Activated CD8-positive, alpha-beta memory T cell treated with anti-CD3 and anti-CD28 coated beads for 1 hour (primary cell): ENCODE measurements around the gene FXYD7.
"Not testable (repeated sequence)": the region's sequence is repeated elsewhere in the genome, so short reads cannot be mapped to it uniquely, and the experiment has no call there.

Experiments
- DNase-seq, 2 donors: peaks; one replicate each; pipeline ENCODE4 v3.0.0-alpha.2; 2020; ENCODE audit warnings: low read depth in 1 of 2; ENCODE audit errors: extremely low read depth in 1 of 2

FXYD7 gene

GRCh38 chr19:35142606-35143230, 337 bp upstream of the FXYD7 start:
- DNase-seq: peak; percentile 33 to 74

- DNase-seq: no peak
Observed at GRCh38 chr19:35143818-35144217, 763 bp downstream of the FXYD7 start.

GRCh38 chr19:35144259-35144599, 1.2 kb downstream of the FXYD7 start:
- no peak for DNase-seq

GRCh38 chr19:35144600-35145436, 1.8 kb downstream of the FXYD7 start:
- DNase-seq: no peak

- no peak for DNase-seq
Observed at GRCh38 chr19:35146746-35147459, 3.8 kb downstream of the FXYD7 start.

GRCh38 chr19:35149463-35149862, 6.4 kb downstream of the FXYD7 start:
- DNase-seq: no peak

GRCh38 chr19:35150445-35150844, 7.4 kb downstream of the FXYD7 start:
- no peak for DNase-seq

- no peak for DNase-seq
Observed at GRCh38 chr19:35151273-35152065, 8.4 kb downstream of the FXYD7 start.

- not testable (repeated sequence) for DNase-seq
Observed at GRCh38 chr19:35153129-35153522, 10.1 kb downstream of the FXYD7 start.

- DNase-seq: peak; percentile 44 to 67
Observed at GRCh38 chr19:35153701-35154524, 10.9 kb downstream of the FXYD7 start.

- peak; percentile 61 to 70 for DNase-seq
Observed at GRCh38 chr19:35154525-35155406, 11.7 kb downstream of the FXYD7 start, which contains the start of gene FXYD5. Gene FXYD5 (plus strand): TSS chr19:35154735. CDS start chr19:35155551, 816 bp downstream.

GRCh38 chr19:35155441-35155840, 12.4 kb downstream of the FXYD7 start:
- DNase-seq: no peak

GRCh38 chr19:35155981-35156672, 13.1 kb downstream of the FXYD7 start:
- DNase-seq: no peak

- DNase-seq: no peak
Observed at GRCh38 chr19:35156673-35157014, 13.6 kb downstream of the FXYD7 start.

- no peak for DNase-seq
Observed at GRCh38 chr19:35157431-35157830, 14.4 kb downstream of the FXYD7 start.

GRCh38 chr19:35159606-35160005, 16.6 kb downstream of the FXYD7 start:
- no peak for DNase-seq

- no peak for DNase-seq
Observed at GRCh38 chr19:35160629-35161433, 17.8 kb downstream of the FXYD7 start.

- no peak for DNase-seq
Observed at GRCh38 chr19:35161434-35161743, 18.3 kb downstream of the FXYD7 start.
